ENCODE results near the gene GPR155.

DNA sequence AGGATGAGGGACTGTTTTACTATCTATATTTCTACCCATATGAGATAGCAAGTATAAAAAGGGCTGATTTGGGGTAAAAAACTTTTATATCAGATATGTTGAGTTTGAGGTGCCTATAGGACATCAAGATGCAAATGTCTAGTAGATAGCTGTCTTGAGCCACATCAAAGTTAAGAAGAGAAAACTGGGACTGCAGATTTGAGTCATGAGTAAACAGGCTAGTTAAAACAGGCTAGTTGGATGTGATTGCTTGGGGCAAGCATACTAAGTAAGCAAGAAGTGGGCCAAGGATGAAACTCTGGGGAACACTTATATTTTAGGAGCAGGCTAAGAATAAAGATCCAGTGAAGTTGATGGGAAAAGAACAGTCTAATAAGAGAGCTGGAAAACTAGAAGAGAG lies 94.1 kb downstream of the GPR155 start:
- TF ChIP-seq, protein P1, sequence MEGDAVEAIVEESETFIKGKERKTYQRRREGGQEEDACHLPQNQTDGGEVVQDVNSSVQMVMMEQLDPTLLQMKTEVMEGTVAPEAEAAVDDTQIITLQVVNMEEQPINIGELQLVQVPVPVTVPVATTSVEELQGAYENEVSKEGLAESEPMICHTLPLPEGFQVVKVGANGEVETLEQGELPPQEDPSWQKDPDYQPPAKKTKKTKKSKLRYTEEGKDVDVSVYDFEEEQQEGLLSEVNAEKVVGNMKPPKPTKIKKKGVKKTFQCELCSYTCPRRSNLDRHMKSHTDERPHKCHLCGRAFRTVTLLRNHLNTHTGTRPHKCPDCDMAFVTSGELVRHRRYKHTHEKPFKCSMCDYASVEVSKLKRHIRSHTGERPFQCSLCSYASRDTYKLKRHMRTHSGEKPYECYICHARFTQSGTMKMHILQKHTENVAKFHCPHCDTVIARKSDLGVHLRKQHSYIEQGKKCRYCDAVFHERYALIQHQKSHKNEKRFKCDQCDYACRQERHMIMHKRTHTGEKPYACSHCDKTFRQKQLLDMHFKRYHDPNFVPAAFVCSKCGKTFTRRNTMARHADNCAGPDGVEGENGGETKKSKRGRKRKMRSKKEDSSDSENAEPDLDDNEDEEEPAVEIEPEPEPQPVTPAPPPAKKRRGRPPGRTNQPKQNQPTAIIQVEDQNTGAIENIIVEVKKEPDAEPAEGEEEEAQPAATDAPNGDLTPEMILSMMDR (IDR thresholded peaks at IDR 0.05 in 8 of 11, conservative IDR thresholded peaks at IDR 0.05 in 3 of 11), result no peak
- TF ChIP-seq POLR2A (IDR thresholded peaks at IDR 0.05) (no peak), POLR2AphosphoS5 (IDR thresholded peaks at IDR 0.05) (no peak)

Measured in spleen (tissue), 7 donors.